Stimulated activated CD4-positive, alpha-beta T cell treated with anti-CD3 and anti-CD28 coated beads, Interleukin-2, amount 100 ng/mL, for 4 hours (primary cell): ENCODE results near the gene RBFOX2.
A peak's percentile ranks its signal among the peaks of the same experiment; 100 is the strongest.

ENCODE experiments used
- DNase-seq: peaks from one replicate; pipeline ENCODE4 v3.0.0-alpha.2; 2020; ENCODE audit warnings: low read depth

Gene RBFOX2

GRCh38 chr22:35928285-35928798, 100.3 kb downstream of the RBFOX2 start:
- no peak for DNase-seq

- no peak for DNase-seq
Observed at GRCh38 chr22:35923026-35923425, 105.6 kb downstream of the RBFOX2 start.

GRCh38 chr22:35921777-35922176, 106.8 kb downstream of the RBFOX2 start:
- peak; percentile 21 for DNase-seq

- DNase-seq = no peak
Observed at GRCh38 chr22:35921044-35921443, 107.6 kb downstream of the RBFOX2 start.

- DNase-seq = no peak
Observed at GRCh38 chr22:35919002-35919542, 109.6 kb downstream of the RBFOX2 start.

- no peak for DNase-seq
Observed at GRCh38 chr22:35918456-35918855, 110.2 kb downstream of the RBFOX2 start.

GRCh38 chr22:35917651-35918050, 111.0 kb downstream of the RBFOX2 start:
- DNase-seq = no peak

GRCh38 chr22:35915477-35916013, 113.1 kb downstream of the RBFOX2 start:
- no peak for DNase-seq

- DNase-seq = no peak
Observed at GRCh38 chr22:35914665-35915476, 113.8 kb downstream of the RBFOX2 start.

- DNase-seq = no peak
Observed at GRCh38 chr22:35914357-35914664, 114.3 kb downstream of the RBFOX2 start.

GRCh38 chr22:35913925-35914324, 114.7 kb downstream of the RBFOX2 start:
- DNase-seq = no peak

- no peak for DNase-seq
Observed at GRCh38 chr22:35912658-35913057, 116.0 kb downstream of the RBFOX2 start.

GRCh38 chr22:35911877-35912276, 116.7 kb downstream of the RBFOX2 start:
- no peak for DNase-seq

- no peak for DNase-seq
Observed at GRCh38 chr22:35910926-35911325, 117.7 kb downstream of the RBFOX2 start.

- no peak for DNase-seq
Observed at GRCh38 chr22:35910003-35910769, 118.4 kb downstream of the RBFOX2 start.

GRCh38 chr22:35905894-35906293, 122.7 kb downstream of the RBFOX2 start:
- no peak for DNase-seq

GRCh38 chr22:35904752-35905151, 123.9 kb downstream of the RBFOX2 start:
- no peak for DNase-seq

GRCh38 chr22:35904336-35904692, 124.3 kb downstream of the RBFOX2 start:
- no peak for DNase-seq

- no peak for DNase-seq
Observed at GRCh38 chr22:35903571-35904335, 124.9 kb downstream of the RBFOX2 start.

GRCh38 chr22:35900483-35901168, 128.0 kb downstream of the RBFOX2 start:
- no peak for DNase-seq

GRCh38 chr22:35899736-35900135, 128.9 kb downstream of the RBFOX2 start:
- no peak for DNase-seq
